ENCODE data around the gene RAB40B.

The RAB40B gene

GRCh38 chr17:82645516-82645915, 53.0 kb downstream of the RAB40B start:
- TF ChIP-seq, protein P1, sequence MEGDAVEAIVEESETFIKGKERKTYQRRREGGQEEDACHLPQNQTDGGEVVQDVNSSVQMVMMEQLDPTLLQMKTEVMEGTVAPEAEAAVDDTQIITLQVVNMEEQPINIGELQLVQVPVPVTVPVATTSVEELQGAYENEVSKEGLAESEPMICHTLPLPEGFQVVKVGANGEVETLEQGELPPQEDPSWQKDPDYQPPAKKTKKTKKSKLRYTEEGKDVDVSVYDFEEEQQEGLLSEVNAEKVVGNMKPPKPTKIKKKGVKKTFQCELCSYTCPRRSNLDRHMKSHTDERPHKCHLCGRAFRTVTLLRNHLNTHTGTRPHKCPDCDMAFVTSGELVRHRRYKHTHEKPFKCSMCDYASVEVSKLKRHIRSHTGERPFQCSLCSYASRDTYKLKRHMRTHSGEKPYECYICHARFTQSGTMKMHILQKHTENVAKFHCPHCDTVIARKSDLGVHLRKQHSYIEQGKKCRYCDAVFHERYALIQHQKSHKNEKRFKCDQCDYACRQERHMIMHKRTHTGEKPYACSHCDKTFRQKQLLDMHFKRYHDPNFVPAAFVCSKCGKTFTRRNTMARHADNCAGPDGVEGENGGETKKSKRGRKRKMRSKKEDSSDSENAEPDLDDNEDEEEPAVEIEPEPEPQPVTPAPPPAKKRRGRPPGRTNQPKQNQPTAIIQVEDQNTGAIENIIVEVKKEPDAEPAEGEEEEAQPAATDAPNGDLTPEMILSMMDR (conservative IDR thresholded peaks at IDR 0.05; ENCODE audit: low read depth, low read length), result no peak
- no peak for DNase-seq (ENCODE audit: low read depth)

GRCh38 chr17:82644148-82644547, 54.4 kb downstream of the RAB40B start:
- no peak overlapping the region for H3K4me3 ChIP-seq (ENCODE audit: low read length)
- DNase-seq (ENCODE audit: low read depth), result no peak
- TF ChIP-seq, protein P1 (conservative IDR thresholded peaks at IDR 0.05; ENCODE audit: low read depth, low read length), result no peak

More at GRCh38 chr17:82645516-82645915, 53.0 kb downstream of the RAB40B start:
- H3K4me3 ChIP-seq (ENCODE audit: low read length), result no peak overlapping the region

DNA sequence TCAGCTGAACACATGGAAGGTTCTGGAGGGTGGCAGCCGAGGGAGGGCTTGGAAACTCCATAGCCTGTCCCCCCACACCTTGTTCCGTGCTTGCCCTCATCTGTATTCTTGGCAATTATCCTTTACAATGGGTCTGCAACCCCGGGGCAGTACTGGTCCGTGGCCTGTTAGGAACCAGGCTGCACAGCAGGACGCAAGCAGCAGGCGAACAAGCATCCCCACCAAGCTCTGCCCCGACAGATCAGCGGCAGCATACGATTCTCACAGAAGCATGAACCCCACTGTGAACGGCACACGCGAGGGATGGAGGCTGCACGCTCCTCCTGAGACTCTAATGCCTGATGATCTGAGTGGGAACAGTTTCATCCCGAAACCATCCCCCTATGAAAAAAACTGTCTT, 56.5 kb downstream of the RAB40B start:
- TF ChIP-seq, protein P1 (conservative IDR thresholded peaks at IDR 0.05; ENCODE audit: low read depth, low read length), result no peak
- no peak for DNase-seq (ENCODE audit: low read depth)
- H3K4me3 ChIP-seq (ENCODE audit: low read length), result no peak overlapping the region

DNA sequence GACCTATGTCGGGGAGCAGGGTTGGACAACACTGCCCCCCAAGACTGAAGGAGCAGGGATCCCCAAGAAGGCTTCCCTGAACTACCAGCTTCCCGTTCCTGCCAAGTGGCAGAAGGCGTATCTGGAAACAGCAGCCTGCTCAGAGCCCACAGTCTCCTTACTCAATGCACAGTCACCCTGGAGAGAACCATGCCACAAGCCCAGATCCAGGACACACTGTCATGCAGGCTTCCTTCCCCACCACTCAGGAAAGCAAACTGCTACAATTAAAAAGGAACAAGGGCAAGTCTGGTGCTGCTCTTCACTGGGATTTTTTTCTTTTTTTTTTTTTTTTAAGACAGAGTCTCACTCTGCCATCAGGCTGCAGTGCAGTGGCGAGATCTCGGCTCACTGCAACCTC, 58.5 kb downstream of the RAB40B start:
- DNase-seq (ENCODE audit: low read depth), result no peak
- H3K4me3 ChIP-seq (ENCODE audit: low read length), result no peak overlapping the region
- TF ChIP-seq, protein P1 (conservative IDR thresholded peaks at IDR 0.05; ENCODE audit: low read depth, low read length), result no peak

GRCh38 chr17:82639628-82640027, 58.9 kb downstream of the RAB40B start:
- DNase-seq (ENCODE audit: low read depth), result no peak
- TF ChIP-seq, protein P1 (conservative IDR thresholded peaks at IDR 0.05; ENCODE audit: low read depth, low read length), result no peak
- no peak overlapping the region for H3K4me3 ChIP-seq (ENCODE audit: low read length)

DNA sequence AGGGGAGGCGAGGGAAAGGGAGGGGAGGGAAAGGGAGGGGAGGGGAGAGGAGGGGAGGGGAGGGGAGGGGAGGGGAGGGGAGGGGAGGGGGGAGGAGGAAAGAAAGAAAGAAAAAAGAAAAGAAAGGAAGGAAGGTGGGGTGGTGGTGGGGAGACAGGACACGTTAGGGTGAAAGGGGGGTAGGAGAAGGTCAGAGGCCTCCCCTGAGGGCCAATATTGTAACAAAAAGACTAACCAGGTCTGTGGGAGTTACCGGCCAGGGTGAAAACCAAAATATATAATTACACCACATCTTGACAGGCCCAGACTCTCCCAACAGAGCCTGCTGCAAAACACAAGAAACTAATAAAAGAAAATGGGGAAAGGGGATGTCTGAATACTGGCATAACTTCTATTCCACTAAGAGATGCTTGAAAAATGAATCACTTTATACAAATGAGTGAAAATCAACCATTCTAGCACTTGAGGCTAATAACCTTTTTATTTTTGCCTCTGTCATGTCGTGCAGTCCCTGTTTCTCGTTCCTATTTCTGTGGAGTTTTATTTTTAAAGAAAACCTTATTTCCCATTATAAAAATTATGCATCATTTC, 60.2 kb downstream of the RAB40B start:
- H3K4me3 ChIP-seq (ENCODE audit: low read length), result no peak overlapping the region
- DNase-seq (ENCODE audit: low read depth), result no peak
- TF ChIP-seq, protein P1 (conservative IDR thresholded peaks at IDR 0.05; ENCODE audit: low read depth, low read length), result no peak
